Measurements from ENCODE around the gene TSC1.
"Not testable (repeated sequence)": the region's sequence is repeated elsewhere in the genome, so short reads cannot be mapped to it uniquely, and the experiment has no call there.

TSC1 gene

GRCh38 chr9:132978112-132978450 is 33.7 kb upstream of the TSC1 start:
- DNase-seq = no peak

GRCh38 chr9:132976571-132976970 is 32.2 kb upstream of the TSC1 start:
- DNase-seq = no peak

GRCh38 chr9:132975961-132976360 is 31.5 kb upstream of the TSC1 start:
- DNase-seq = no peak

- no peak for DNase-seq
Measured at GRCh38 chr9:132973713-132974112, 29.3 kb upstream of the TSC1 start.

- no peak for DNase-seq
Measured at GRCh38 chr9:132973166-132973565, 28.8 kb upstream of the TSC1 start.

- no peak for DNase-seq
Measured at GRCh38 chr9:132970324-132971062, 26.1 kb upstream of the TSC1 start.

GRCh38 chr9:132969783-132970182 is 25.4 kb upstream of the TSC1 start:
- no peak for DNase-seq

- not testable (repeated sequence) for DNase-seq
Measured at GRCh38 chr9:132967908-132968307, 23.5 kb upstream of the TSC1 start.

- no peak for DNase-seq
Measured at GRCh38 chr9:132965478-132965877, 21.1 kb upstream of the TSC1 start.

- DNase-seq = no peak
Measured at GRCh38 chr9:132961002-132961401, 16.6 kb upstream of the TSC1 start.

- DNase-seq = no peak
Measured at GRCh38 chr9:132957805-132958204, 13.4 kb upstream of the TSC1 start.

GRCh38 chr9:132955768-132956167 is 11.4 kb upstream of the TSC1 start:
- DNase-seq = no peak

GRCh38 chr9:132955123-132955522 is 10.7 kb upstream of the TSC1 start:
- DNase-seq = no peak

GRCh38 chr9:132949709-132950108 is 5.3 kb upstream of the TSC1 start:
- DNase-seq = no peak

GRCh38 chr9:132948482-132949050 is 4.2 kb upstream of the TSC1 start:
- no peak for DNase-seq

GRCh38 chr9:132947756-132948155 is 3.3 kb upstream of the TSC1 start:
- DNase-seq = no peak

GRCh38 chr9:132946631-132947295 is 2.3 kb upstream of the TSC1 start:
- DNase-seq = no peak

GRCh38 chr9:132946211-132946610 is 1.8 kb upstream of the TSC1 start:
- no peak for DNase-seq

- DNase-seq = no peak
Measured at GRCh38 chr9:132945186-132946130, 1.0 kb upstream of the TSC1 start.

GRCh38 chr9:132943651-132944293 is 644 bp downstream of the TSC1 start:
- peak in 3 of 56 donors; percentile 26 to 47 (median 27) for DNase-seq

GRCh38 chr9:132942541-132943182 is 1.8 kb downstream of the TSC1 start:
- no peak for DNase-seq
